Ectodermal cell (in vitro differentiated cells): ENCODE measurements around the gene FITM1.
A peak's percentile ranks its signal among the peaks of the same experiment; 100 is the strongest.

Experiments
- H3K27ac ChIP-seq: 2 replicates; pipeline ENCODE4 v1.7.0; 2013; ENCODE audit warnings: mild to moderate bottlenecking, low read depth, low read length; ENCODE audit not compliant: insufficient read depth, poor library complexity, severe bottlenecking
- H3K27me3 ChIP-seq: 2 replicates; pipeline ENCODE4 v1.7.0; 2013; ENCODE audit warnings: mild to moderate bottlenecking, low read length; ENCODE audit not compliant: insufficient read depth, control insufficient read depth, poor library complexity, severe bottlenecking
- H3K36me3 ChIP-seq: one replicate; pipeline ENCODE4 v1.7.0; 2013; ENCODE audit warnings: low read length; ENCODE audit not compliant: control insufficient read depth, insufficient read depth
- H3K4me1 ChIP-seq: one replicate; pipeline ENCODE4 v1.7.0; 2013; ENCODE audit warnings: low read length; ENCODE audit not compliant: control insufficient read depth, insufficient read depth
- H3K4me3 ChIP-seq: 2 replicates; pipeline ENCODE4 v1.7.0; 2013; ENCODE audit warnings: low read depth, low read length, control low read depth; ENCODE audit not compliant: insufficient read depth
- H3K9me3 ChIP-seq: 2 replicates; pipeline ENCODE4 v1.7.0; 2013; ENCODE audit warnings: mild to moderate bottlenecking, low read length, moderate library complexity; ENCODE audit not compliant: control insufficient read depth
- whole genome bisulfite sequencing, 2 experiments: methylation state at CpG; one replicate each; pipeline ENCODE4 v1.1.7; 2013; ENCODE audit warnings: missing lambda C conversion rate in 2 of 2; 5-methylcytosine and 5-hydroxymethylcytosine counted together

Gene FITM1

GRCh38 chr14:24160850-24161804 lies 30.7 kb downstream of the FITM1 start, which contains the start of gene IRF9:
Gene IRF9 (plus strand): TSS chr14:24161265. CDS start chr14:24162145, 880 bp downstream.
- Histone ChIP-seq H3K27ac (peak within 1 kb of the TSS; percentile 60), H3K4me3 (peak within 1 kb of the TSS; percentile 43), H3K4me1 (no peaks in the 10 kb centered on the region), H3K36me3 (peaks cover 20% of the 10 kb centered on the region), H3K27me3 (no peaks in the 10 kb centered on the region), H3K9me3 (no peaks in the 10 kb centered on the region)
- WGBS, 2 experiments = 16 to 20% methylated on average over 12 of the region's 12 CpGs

- WGBS, 2 experiments = 95 to 96% methylated on average over 8 of the region's 8 CpGs
- no peaks in the 10 kb centered on the region for H3K27me3 ChIP-seq
- H3K9me3 ChIP-seq = no peaks in the 10 kb centered on the region
- no peak overlapping the region for H3K4me3 ChIP-seq
- peaks cover 15% of the 10 kb centered on the region for H3K36me3 ChIP-seq
- H3K27ac ChIP-seq = no peak overlapping the region
- H3K4me1 ChIP-seq = no peaks in the 10 kb centered on the region
These were observed 31.6 kb downstream of the FITM1 start for GRCh38 chr14:24162093-24162492.

GRCh38 chr14:24164518-24164991 lies 34.1 kb downstream of the FITM1 start:
- no peaks in the 10 kb centered on the region for H3K36me3 ChIP-seq
- H3K9me3 ChIP-seq = no peaks in the 10 kb centered on the region
- no peaks in the 10 kb centered on the region for H3K27me3 ChIP-seq
- no peak overlapping the region for H3K4me3 ChIP-seq
- WGBS, 2 experiments = 93 to 95% methylated on average over 14 of the region's 14 CpGs
- H3K4me1 ChIP-seq = no peaks in the 10 kb centered on the region
- H3K27ac ChIP-seq = no peak overlapping the region

- H3K4me1 ChIP-seq = no peaks in the 10 kb centered on the region
- no peaks in the 10 kb centered on the region for H3K36me3 ChIP-seq
- no peak overlapping the region for H3K4me3 ChIP-seq
- no peak overlapping the region for H3K27ac ChIP-seq
- H3K27me3 ChIP-seq = no peaks in the 10 kb centered on the region
- no peaks in the 10 kb centered on the region for H3K9me3 ChIP-seq
- 90 to 93% methylated on average over 5 of the region's 5 CpGs for WGBS, 2 experiments
These were observed 35.3 kb downstream of the FITM1 start for GRCh38 chr14:24165785-24166184.

GRCh38 chr14:24167469-24168114 lies 37.1 kb downstream of the FITM1 start:
- no peak overlapping the region for H3K4me3 ChIP-seq
- WGBS, 2 experiments = 93% methylated on average over 3 of the region's 3 CpGs
- H3K27me3 ChIP-seq = no peaks in the 10 kb centered on the region
- H3K27ac ChIP-seq = no peak overlapping the region
- H3K36me3 ChIP-seq = no peaks in the 10 kb centered on the region
- H3K4me1 ChIP-seq = peaks cover 2% of the 10 kb centered on the region
- no peaks in the 10 kb centered on the region for H3K9me3 ChIP-seq

- Histone ChIP-seq H3K36me3 (no peaks in the 10 kb centered on the region), H3K9me3 (no peaks in the 10 kb centered on the region), H3K27ac (peak within 1 kb of the TSS; percentile 48), H3K4me1 (peaks cover 6% of the 10 kb centered on the region), H3K4me3 (peak within 1 kb of the TSS; percentile 60), H3K27me3 (no peaks in the 10 kb centered on the region)
- WGBS, 2 experiments = 27 to 31% methylated on average over 63 of the region's 63 CpGs
These were observed 41.2 kb downstream of the FITM1 start, which contains the start of gene REC8 for GRCh38 chr14:24171422-24172260. Gene REC8 (plus strand): TSS chr14:24172080. CDS start chr14:24172553, 473 bp downstream.

GRCh38 chr14:24172261-24172860 lies 41.9 kb downstream of the FITM1 start:
- WGBS, 2 experiments = 78 to 83% methylated on average over 30 of the region's 30 CpGs
- H3K27me3 ChIP-seq = no peaks in the 10 kb centered on the region
- peaks cover 6% of the 10 kb centered on the region for H3K4me1 ChIP-seq
- H3K9me3 ChIP-seq = no peaks in the 10 kb centered on the region
- no peaks in the 10 kb centered on the region for H3K36me3 ChIP-seq
- no peak overlapping the region for H3K27ac ChIP-seq
- peak overlapping the region; percentile 60 for H3K4me3 ChIP-seq

- Histone ChIP-seq H3K4me3 (peak overlapping the region; percentile 60), H3K4me1 (peaks cover 6% of the 10 kb centered on the region), H3K36me3 (peaks cover 2% of the 10 kb centered on the region), H3K9me3 (no peaks in the 10 kb centered on the region), H3K27ac (no peak overlapping the region), H3K27me3 (no peaks in the 10 kb centered on the region)
- 91 to 93% methylated on average over 20 of the region's 20 CpGs for WGBS, 2 experiments
These were observed 42.4 kb downstream of the FITM1 start for GRCh38 chr14:24172871-24173281.

- H3K27me3 ChIP-seq = no peaks in the 10 kb centered on the region
- H3K4me3 ChIP-seq = no peak overlapping the region
- peaks cover 6% of the 10 kb centered on the region for H3K4me1 ChIP-seq
- H3K9me3 ChIP-seq = no peaks in the 10 kb centered on the region
- 93 to 94% methylated on average over 5 of the region's 5 CpGs for WGBS, 2 experiments
- H3K36me3 ChIP-seq = peaks cover 19% of the 10 kb centered on the region
- no peak overlapping the region for H3K27ac ChIP-seq
These were observed 46.1 kb downstream of the FITM1 start for GRCh38 chr14:24176599-24176998.
